Heart right ventricle (tissue), 16 donors: ENCODE data around the gene AK4. TPM values are rescaled to one million over a fixed set of nuclear protein-coding genes. Genes with fewer than 3 reads are reported as not detected.

Source experiments
- ATAC-seq, 8 donors: fragments of 200-7000 bp; cut with Tn5 transposase; one replicate each; pipeline ENCODE4 v1.9.1; 2020; ENCODE audit warnings: mild to moderate bottlenecking in 8 of 8, moderate library complexity in 8 of 8, moderate number of reproducible peaks in 1 of 8
- DNase-seq, 2 donors: peaks; one replicate each; pipeline ENCODE4 v3.0.0-alpha.2; 2020
- H3K27ac ChIP-seq, 10 donors: fragments of 200-600 bp; sonication (generic) in 2 of 10; one replicate each; pipeline versions ENCODE4 v1.5.0 to v1.8.0; 2020 to 2022; ENCODE audit warnings: mild to moderate bottlenecking in 3 of 10
- H3K27me3 ChIP-seq, 7 donors: fragments of 200-600 bp; one replicate each; pipeline ENCODE4 v1.8.0; 2021 to 2022; ENCODE audit warnings: mild to moderate bottlenecking in 2 of 7
- H3K36me3 ChIP-seq, 9 donors: fragments of 200-600 bp; sonication (generic) in 1 of 9; one replicate each; pipeline versions ENCODE4 v1.5.0 to v1.8.0; 2020 to 2022; ENCODE audit warnings: mild to moderate bottlenecking in 2 of 9
- H3K4me1 ChIP-seq, 9 donors: fragments of 200-600 bp; sonication (generic) in 1 of 9; one replicate each; pipeline versions ENCODE4 v1.5.0 to v1.8.0; 2020 to 2022; ENCODE audit warnings: mild to moderate bottlenecking in 4 of 9
- H3K4me3 ChIP-seq, 10 donors: fragments of 200-600 bp; sonication (generic) in 2 of 10; one replicate each; pipeline versions ENCODE4 v1.5.0 to v1.8.0; 2020 to 2022; ENCODE audit warnings: mild to moderate bottlenecking in 7 of 10, moderate library complexity in 2 of 10
- H3K9me3 ChIP-seq, 11 donors: fragments of 200-600 bp in 10 of 11; sonication (generic) in 2 of 11; one replicate each; pipeline versions ENCODE4 v1.5.0 to v1.8.0; 2013 to 2022; ENCODE audit warnings: mild to moderate bottlenecking in 2 of 11, control low read depth in 1 of 11, moderate library complexity in 1 of 11
- CTCF ChIP-seq, 9 donors: fragments of 200-600 bp; sonication (generic) in 2 of 9; IDR thresholded peaks; one replicate each; pipeline versions ENCODE4 v1.5.0 to v1.8.0; 2021 to 2022; ENCODE audit warnings: antibody characterized with exemption in 9 of 9, mild to moderate bottlenecking in 5 of 9, moderate library complexity in 1 of 9
- WGBS, 2 donors: extraction: QIAGEN DNeasy Blood & Tissue Kit; methylation state at CpG; one replicate each; pipeline ENCODE4 v1.1.7; 2013; ENCODE audit warnings: inconsistent platforms in 1 of 2; 5-methylcytosine and 5-hydroxymethylcytosine counted together
- intact Hi-C, 10 donors: fragments of 100-400 bp; cut with DNase I; formaldehyde crosslinking; loops; one replicate each; pipeline versions ENCODE4 v1.11.1 to v1.14.2; 2022
- polyA plus RNA-seq, 2 donors: library from polyadenylated mRNA; stranded (reverse); fragments of 200-250 nt; gene quantifications; one replicate each; pipeline ENCODE4 v1.2.3, GENCODE V29; 2013
- total RNA-seq, 10 donors: library from RNA; stranded (reverse); fragmentation: NEBNext Ultra II Directional in 3 of 10; extraction: Animal tissue kit (Norgen Biotek cat#: 25700) in 3 of 10; gene quantifications; one replicate each; pipeline versions ENCODE4 v1.2.1 to v1.2.4, GENCODE V29; 2021 to 2023
- donor health status: Arrhythmogenic right ventricular cardiomyopathy.
- donor health status: ischemic (EF 13 %, LVEDD 7.1; RV severe dilation, severe dysfunction).
- donor health status: healthy with polysubstance abuse.
- donor health status: DM: no; HTN: yes; CAD: no.
- donor health status: DM: no; HTN: no; CAD: no.
- donor health status: ischemic (EF 25% LVEDD 6.9; RV normal size, moderate dysfunction).
- donor health status: ischemic (EF 25% LVEDD 5.7; RV mildly dilated, moderate dysfunction).
- donor health status: healthy.
- donor health status: DM: yes; HTN: yes; CAD: no.
- donor health status: Ischemic cardiomyopathy.
- donor health status: ischemic (EF 35%, LVEDD 5.7; RV mildly dilated, moderate dysfunction).
- donor health status: nonischemic (EF 11% LVEDD 7.7; RV severe dilation, severe dysfunction).
- donor health status: DM: yes; HTN: yes; CAD: no.
- donor health status: PGD.
- donor health status: ischemic (EF 29% LVEDD 5.4; RV normal size, mild dysfunction).
- donor health status: nonischemic (EF 23%, LVEDD 6.1; RV moderate dilation, normal function).

Gene AK4
- total and polyA plus RNA-seq, 12 donors = 9.9 to 179 (median 142) TPM

- intact Hi-C loops = no loop called here
- H3K9me3 ChIP-seq = no peaks in the 10 kb centered on the region
- DNase-seq = no peak
- peak in 4 of 8 donors; percentile 2 to 15 (median 7) for ATAC-seq
- H3K4me1 ChIP-seq = peaks cover 6 to 77% (median 61%) of the 10 kb centered on the region in 9 donors
- no peak for TF ChIP-seq CTCF (IDR thresholded peaks at IDR 0.05)
- H3K36me3 ChIP-seq = no peaks in the 10 kb centered on the region
- WGBS, 2 donors = 52 to 57% methylated on average over 3 of the region's 3 CpGs
- H3K4me3 ChIP-seq = no peak overlapping the region
- H3K27ac ChIP-seq = peak overlapping the region; percentile 55 to 88 (median 85)
- H3K27me3 ChIP-seq = no peaks in the 10 kb centered on the region
Measured at GRCh38 chr1:65176591-65176990, 28.6 kb downstream of the AK4 start.

- Histone ChIP-seq H3K27me3 (no peaks in the 10 kb centered on the region), H3K4me1 (peaks cover 6 to 74% (median 61%) of the 10 kb centered on the region in 9 donors), H3K27ac (peak overlapping the region in 9 of 10 donors; percentile 10 to 88 (median 85)), H3K4me3 (no peak overlapping the region), H3K36me3 (no peaks in the 10 kb centered on the region), H3K9me3 (no peaks in the 10 kb centered on the region)
- intact Hi-C loops = no loop called here
- DNase-seq (no peak), ATAC-seq (no peak)
- no peak for TF ChIP-seq CTCF (IDR thresholded peaks at IDR 0.05)
- WGBS, 2 donors = 78 to 82% methylated on average over 4 of the region's 4 CpGs
Measured at GRCh38 chr1:65177457-65177856, 29.5 kb downstream of the AK4 start.

- Histone ChIP-seq H3K27me3 (no peaks in the 10 kb centered on the region), H3K27ac (peak overlapping the region in 8 of 10 donors; percentile 20 to 88 (median 85)), H3K4me3 (no peak overlapping the region), H3K36me3 (no peaks in the 10 kb centered on the region), H3K9me3 (no peaks in the 10 kb centered on the region), H3K4me1 (peaks cover 6 to 79% (median 56%) of the 10 kb centered on the region in 9 donors)
- no peak for TF ChIP-seq CTCF (IDR thresholded peaks at IDR 0.05)
- ATAC-seq (no peak), DNase-seq (no peak)
- intact Hi-C loops = no loop called here
- WGBS, 2 donors = 82 to 85% methylated on average over 5 of the region's 5 CpGs
Measured at GRCh38 chr1:65178235-65178634, 30.2 kb downstream of the AK4 start.

GRCh38 chr1:65179148-65179547 is 31.1 kb downstream of the AK4 start:
- Histone ChIP-seq H3K27me3 (no peaks in the 10 kb centered on the region), H3K36me3 (no peaks in the 10 kb centered on the region), H3K9me3 (no peaks in the 10 kb centered on the region), H3K27ac (peak overlapping the region in 4 of 10 donors; percentile 81 to 88 (median 86)), H3K4me3 (no peak overlapping the region), H3K4me1 (peaks cover 3 to 74% (median 46%) of the 10 kb centered on the region in 9 donors)
- intact Hi-C loops = no loop called here
- DNase-seq = no peak
- no peak for TF ChIP-seq CTCF (IDR thresholded peaks at IDR 0.05)
- ATAC-seq = no peak
- 61 to 84% methylated on average over 1 of the region's 1 CpG for WGBS, 2 donors
